ENCODE data around the gene CTTNBP2NL. TPM values are rescaled to one million over a fixed set of nuclear protein-coding genes. Genes with fewer than 3 reads are reported as not detected.
A peak's percentile ranks its signal among the peaks of the same experiment; 100 is the strongest.
"Not testable (repeated sequence)": the region's sequence is repeated elsewhere in the genome, so short reads cannot be mapped to it uniquely, and the experiment has no call there.

The CTTNBP2NL gene
- total and polyA plus RNA-seq, 8 donors = 3.6 to 41.5 (median 13.7) TPM

DNA sequence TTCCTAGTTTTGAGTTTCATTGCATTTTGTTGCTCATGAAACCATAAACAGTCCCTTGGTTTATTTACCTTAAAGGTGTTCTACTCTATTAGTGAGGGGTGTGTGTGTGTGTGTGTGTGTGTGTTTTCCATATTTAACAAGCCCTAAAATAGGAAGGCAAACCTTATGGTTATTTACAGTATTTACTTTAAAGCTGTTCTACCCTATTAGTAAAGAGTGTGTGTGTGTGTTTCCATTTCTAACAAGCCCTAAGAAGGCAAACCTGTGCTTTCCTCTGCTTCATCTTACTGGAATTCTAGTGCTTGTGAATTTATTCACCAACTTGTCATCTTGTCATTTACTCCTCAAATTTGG is 53.6 kb downstream of the CTTNBP2NL start:
- intact Hi-C loops (cut with DNase I; ENCODE audit: low total_unique reads) = no loop called here
- Histone ChIP-seq H3K4me1 (peaks cover 0 to 56% (median 24%) of the 10 kb centered on the region in 4 donors), H3K36me3 (peaks cover 4 to 24% (median 12%) of the 10 kb centered on the region in 4 donors), H3K4me3 (no peak overlapping the region), H3K27me3 (no peaks in the 10 kb centered on the region), H3K9me3 (no peaks in the 10 kb centered on the region), H3K27ac (peak overlapping the region in 1 of 5 donors; percentile 24)
- TF ChIP-seq, protein P1, sequence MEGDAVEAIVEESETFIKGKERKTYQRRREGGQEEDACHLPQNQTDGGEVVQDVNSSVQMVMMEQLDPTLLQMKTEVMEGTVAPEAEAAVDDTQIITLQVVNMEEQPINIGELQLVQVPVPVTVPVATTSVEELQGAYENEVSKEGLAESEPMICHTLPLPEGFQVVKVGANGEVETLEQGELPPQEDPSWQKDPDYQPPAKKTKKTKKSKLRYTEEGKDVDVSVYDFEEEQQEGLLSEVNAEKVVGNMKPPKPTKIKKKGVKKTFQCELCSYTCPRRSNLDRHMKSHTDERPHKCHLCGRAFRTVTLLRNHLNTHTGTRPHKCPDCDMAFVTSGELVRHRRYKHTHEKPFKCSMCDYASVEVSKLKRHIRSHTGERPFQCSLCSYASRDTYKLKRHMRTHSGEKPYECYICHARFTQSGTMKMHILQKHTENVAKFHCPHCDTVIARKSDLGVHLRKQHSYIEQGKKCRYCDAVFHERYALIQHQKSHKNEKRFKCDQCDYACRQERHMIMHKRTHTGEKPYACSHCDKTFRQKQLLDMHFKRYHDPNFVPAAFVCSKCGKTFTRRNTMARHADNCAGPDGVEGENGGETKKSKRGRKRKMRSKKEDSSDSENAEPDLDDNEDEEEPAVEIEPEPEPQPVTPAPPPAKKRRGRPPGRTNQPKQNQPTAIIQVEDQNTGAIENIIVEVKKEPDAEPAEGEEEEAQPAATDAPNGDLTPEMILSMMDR (IDR thresholded peaks at IDR 0.05) = no peak
- TF ChIP-seq POLR2AphosphoS5 (IDR thresholded peaks at IDR 0.05) = no peak
- TF ChIP-seq EP300 (IDR thresholded peaks at IDR 0.05) = no peak
- TF ChIP-seq POLR2A (IDR thresholded peaks at IDR 0.05) = no peak
- DNase-seq = no peak

DNA sequence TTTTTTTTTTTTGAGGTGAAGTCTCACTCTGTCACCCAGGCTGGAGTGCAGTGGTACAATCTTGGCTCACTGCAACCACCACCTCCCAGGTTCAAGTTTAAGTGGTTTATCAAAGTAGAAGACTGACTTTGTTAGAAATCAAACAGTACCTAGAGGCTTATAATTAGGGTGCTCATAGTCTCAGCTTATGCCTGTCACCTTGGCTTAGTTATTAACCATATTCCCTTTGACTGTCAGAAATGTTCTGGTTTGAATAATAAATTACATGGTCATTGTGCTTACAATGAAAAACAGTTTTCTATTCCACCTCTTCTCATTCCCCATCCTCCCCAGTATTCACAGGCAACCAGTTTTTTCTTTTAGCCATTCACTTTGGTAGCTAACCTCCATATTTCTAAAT is 54.8 kb downstream of the CTTNBP2NL start:
- intact Hi-C loops (cut with DNase I; ENCODE audit: low total_unique reads) = no loop called here

DNA sequence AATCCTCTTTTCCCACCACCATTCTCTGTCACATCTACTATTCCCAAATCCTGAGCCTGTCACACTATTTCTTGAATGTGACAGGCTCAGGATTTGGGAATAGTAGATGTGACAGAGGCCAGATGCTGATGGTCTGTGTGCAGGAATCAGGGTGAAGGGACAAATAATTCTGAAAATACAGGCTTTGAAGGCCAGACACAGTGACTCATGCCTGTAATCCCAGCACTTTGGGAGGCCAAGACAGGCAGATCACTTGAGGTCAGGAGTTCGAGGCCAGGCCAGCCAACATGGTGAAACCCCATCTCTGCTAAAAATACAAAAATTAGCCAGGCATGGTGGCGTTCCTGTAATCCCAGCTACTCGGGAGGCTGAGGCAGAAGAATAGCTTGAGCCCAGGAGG is 55.3 kb downstream of the CTTNBP2NL start:
- intact Hi-C loops (cut with DNase I; ENCODE audit: low total_unique reads); DNase-seq; H3K27me3 ChIP-seq; H3K4me3 ChIP-seq; H3K27ac ChIP-seq; H3K9me3 ChIP-seq: not testable (repeated sequence)
- Histone ChIP-seq H3K4me1 (peaks cover 0 to 45% (median 19%) of the 10 kb centered on the region in 4 donors), H3K36me3 (peaks cover 8 to 41% (median 29%) of the 10 kb centered on the region in 4 donors)
- WGBS, 5 donors = 53 to 84% (median 78%) methylated on average over 3 of the region's 3 CpGs

More for the DNA sequence above, 54.8 kb downstream of the CTTNBP2NL start:
- Histone ChIP-seq H3K4me3 (no peak overlapping the region), H3K4me1 (peaks cover 0 to 50% (median 21%) of the 10 kb centered on the region in 4 donors), H3K27me3 (no peaks in the 10 kb centered on the region), H3K9me3 (no peaks in the 10 kb centered on the region), H3K27ac (no peak overlapping the region), H3K36me3 (peaks cover 7 to 36% (median 23%) of the 10 kb centered on the region in 4 donors)
- TF ChIP-seq POLR2AphosphoS5 (IDR thresholded peaks at IDR 0.05) (no peak), EP300 (IDR thresholded peaks at IDR 0.05) (no peak), POLR2A (IDR thresholded peaks at IDR 0.05) (no peak)
- TF ChIP-seq, protein P1 (IDR thresholded peaks at IDR 0.05) = no peak
- DNase-seq = no peak

DNA sequence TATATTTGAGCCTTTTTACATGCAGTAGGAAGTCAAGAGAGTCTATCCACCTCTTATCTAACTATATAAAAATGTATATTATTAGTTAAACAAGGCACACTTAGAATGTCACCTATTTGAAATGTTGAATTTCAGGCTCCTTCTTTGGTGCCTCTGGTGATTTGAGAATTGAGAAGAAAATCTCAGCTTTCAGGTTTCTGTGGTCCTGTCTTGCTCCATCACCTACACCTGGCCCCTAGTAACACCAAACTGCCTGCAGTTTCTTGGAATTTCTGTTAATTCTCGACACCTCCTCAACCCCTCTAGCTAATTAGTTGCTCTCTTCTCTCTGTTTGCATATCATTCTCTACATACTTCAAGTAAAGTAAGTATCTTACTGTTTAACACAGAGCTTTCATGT is 57.9 kb downstream of the CTTNBP2NL start:
- Histone ChIP-seq H3K4me1 (peaks cover 0 to 28% (median 14%) of the 10 kb centered on the region in 4 donors), H3K27me3 (no peaks in the 10 kb centered on the region), H3K4me3 (no peak overlapping the region), H3K36me3 (peaks cover 23 to 57% (median 51%) of the 10 kb centered on the region in 4 donors), H3K27ac (no peak overlapping the region), H3K9me3 (no peaks in the 10 kb centered on the region)
- TF ChIP-seq POLR2AphosphoS5 (IDR thresholded peaks at IDR 0.05) = no peak
- no peak for TF ChIP-seq EP300 (IDR thresholded peaks at IDR 0.05)
- TF ChIP-seq, protein P1 (IDR thresholded peaks at IDR 0.05) = no peak
- TF ChIP-seq POLR2A (IDR thresholded peaks at IDR 0.05) = no peak
- no peak for DNase-seq
- 90 to 100% (median 97%) methylated on average over 1 of the region's 1 CpG for WGBS, 5 donors
- intact Hi-C loops (cut with DNase I; ENCODE audit: low total_unique reads) = no loop called here

DNA sequence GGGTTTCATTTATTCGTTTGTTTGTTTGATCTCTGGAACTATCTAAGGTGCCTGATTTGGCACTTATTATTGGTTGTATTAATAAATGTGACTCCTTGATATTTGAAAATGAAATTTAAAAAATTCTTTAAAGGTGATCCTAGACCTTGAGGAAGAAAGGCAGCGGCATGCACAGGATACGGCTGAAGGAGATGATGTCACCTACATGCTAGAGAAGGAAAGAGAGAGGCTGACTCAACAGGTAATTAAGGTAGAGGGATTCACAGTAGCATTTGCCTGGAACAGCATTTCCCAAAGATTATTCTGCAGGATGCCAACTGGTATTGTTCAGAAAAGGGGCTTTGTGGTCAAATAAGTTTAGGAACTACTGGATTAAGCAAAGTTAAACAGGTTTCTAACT is 58.3 kb downstream of the CTTNBP2NL start:
- Histone ChIP-seq H3K9me3 (no peaks in the 10 kb centered on the region), H3K4me3 (no peak overlapping the region), H3K36me3 (peaks cover 23 to 52% (median 49%) of the 10 kb centered on the region in 4 donors), H3K4me1 (peaks cover 0 to 24% (median 10%) of the 10 kb centered on the region in 4 donors), H3K27me3 (no peaks in the 10 kb centered on the region), H3K27ac (no peak overlapping the region)
- intact Hi-C loops (cut with DNase I; ENCODE audit: low total_unique reads) = no loop called here
- no peak for TF ChIP-seq POLR2A (IDR thresholded peaks at IDR 0.05)
- TF ChIP-seq EP300 (IDR thresholded peaks at IDR 0.05) = no peak
- no peak for TF ChIP-seq POLR2AphosphoS5 (IDR thresholded peaks at IDR 0.05)
- TF ChIP-seq, protein P1 (IDR thresholded peaks at IDR 0.05) = no peak
- DNase-seq = no peak
- WGBS, 5 donors = 87 to 92% (median 89%) methylated on average over 3 of the region's 3 CpGs

All from stomach (tissue), 9 donors.